Hypothalamus (tissue), 51 donors: ENCODE results near the gene LAPTM4A.

Source experiments
- DNase-seq, 51 donors: peaks; one replicate each; lab custom pipeline; 2025; lab: John Stamatoyannopoulos, UW

Gene LAPTM4A

GRCh38 chr2:19989667-19990415, 61.6 kb downstream of the LAPTM4A start, which contains the start of gene WDR35:
WDR35 (minus strand) TSS chr2:19990105; CDS start chr2:19990015, 90 bp downstream.
- peak; percentile 21 to 93 (median 81) for DNase-seq

GRCh38 chr2:19989342-19989666, 62.1 kb downstream of the LAPTM4A start:
- peak in 1 of 51 donors; percentile 35 for DNase-seq

- DNase-seq: no peak
These were observed 62.8 kb downstream of the LAPTM4A start for GRCh38 chr2:19988600-19988999.

GRCh38 chr2:19987936-19988335, 63.5 kb downstream of the LAPTM4A start:
- DNase-seq: no peak
